H9 (cell line): ENCODE measurements around the gene VIPR2. TPM values are rescaled to one million over a fixed set of nuclear protein-coding genes. Genes with fewer than 3 reads are reported as not detected.

Experiments used
- DNase-seq: peaks from one replicate; pipeline ENCODE4 v3.0.0-alpha.2; 2017
- H2AFZ ChIP-seq: one replicate; pipeline ENCODE4 v1.6.1; 2013; ENCODE audit warnings: mild to moderate bottlenecking, low read length, control low read depth, moderate library complexity
- H2AK5ac ChIP-seq: 2 replicates; pipeline ENCODE4 v1.6.1; 2013; ENCODE audit warnings: low read length, control low read depth, mixed read lengths; ENCODE audit not compliant: insufficient read length
- H2BK120ac ChIP-seq: one replicate; pipeline ENCODE4 v1.6.1; 2013; ENCODE audit warnings: low read depth, mild to moderate bottlenecking, low read length, control low read depth, inconsistent platforms; ENCODE audit not compliant: poor library complexity, severe bottlenecking
- H2BK12ac ChIP-seq: 2 replicates; pipeline ENCODE4 v1.6.1; 2013; ENCODE audit warnings: low read length, control low read depth, mixed read lengths, low read depth; ENCODE audit not compliant: insufficient read length
- H2BK15ac ChIP-seq: 2 replicates; pipeline ENCODE4 v1.6.1; 2013; ENCODE audit warnings: low read depth, low read length, control low read depth
- H2BK20ac ChIP-seq: one replicate; pipeline ENCODE4 v1.6.1; 2013; ENCODE audit warnings: low read depth, mild to moderate bottlenecking, low read length, control low read depth, inconsistent platforms; ENCODE audit not compliant: poor library complexity, severe bottlenecking
- H2BK5ac ChIP-seq: 2 replicates; pipeline ENCODE4 v1.6.1; 2013; ENCODE audit warnings: low read length, control low read depth, mixed read lengths; ENCODE audit not compliant: insufficient read length
- H3K14ac ChIP-seq: 2 replicates; pipeline ENCODE4 v1.6.1; 2013; ENCODE audit warnings: low read length, control low read depth; ENCODE audit not compliant: insufficient read depth
- H3K18ac ChIP-seq: 2 replicates; pipeline ENCODE4 v1.6.1; 2013; ENCODE audit warnings: low read depth, mild to moderate bottlenecking, mixed read lengths, low read length, control low read depth; ENCODE audit not compliant: insufficient read length
- H3K23ac ChIP-seq: 2 replicates; pipeline ENCODE4 v1.6.1; 2013; ENCODE audit warnings: low read length, control low read depth, mixed read lengths, low read depth; ENCODE audit not compliant: insufficient read length
- H3K23me2 ChIP-seq: 2 replicates; pipeline ENCODE4 v1.6.1; 2013; ENCODE audit warnings: low read depth, mild to moderate bottlenecking, mixed read lengths, low read length, control low read depth; ENCODE audit not compliant: insufficient read length, poor library complexity, severe bottlenecking
- H3K27ac ChIP-seq: 2 replicates; pipeline ENCODE4 v1.5.1; 2013; ENCODE audit warnings: low read length, control low read depth, mixed read lengths, low read depth; ENCODE audit not compliant: insufficient read length
- H3K27me3 ChIP-seq: 2 replicates; pipeline ENCODE4 v1.6.1; 2013; ENCODE audit warnings: low read length, control low read depth, inconsistent platforms; ENCODE audit not compliant: insufficient read depth
- H3K4ac ChIP-seq: 2 replicates; pipeline ENCODE4 v1.6.1; 2013; ENCODE audit warnings: low read depth, mild to moderate bottlenecking, control low read depth, inconsistent platforms, low read length, moderate library complexity
- H3K4me1 ChIP-seq: 2 replicates; pipeline ENCODE4 v1.6.1; 2013; ENCODE audit warnings: low read length, control low read depth, inconsistent platforms; ENCODE audit not compliant: insufficient read depth
- H3K4me2 ChIP-seq: 2 replicates; pipeline ENCODE4 v1.6.1; 2013; ENCODE audit warnings: low read length, control low read depth, mixed read lengths; ENCODE audit not compliant: insufficient read length, insufficient read depth
- H3K56ac ChIP-seq: 2 replicates; pipeline ENCODE4 v1.6.1; 2013; ENCODE audit warnings: low read depth, mild to moderate bottlenecking, mixed read lengths, low read length, control low read depth; ENCODE audit not compliant: insufficient read length
- H3K79me1 ChIP-seq: 2 replicates; pipeline ENCODE4 v1.6.1; 2013; ENCODE audit warnings: low read depth, mild to moderate bottlenecking, moderate library complexity, low read length, control low read depth, inconsistent platforms; ENCODE audit not compliant: insufficient read depth, poor library complexity, severe bottlenecking
- H3K79me2 ChIP-seq: 2 replicates; pipeline ENCODE4 v1.6.1; 2013; ENCODE audit warnings: low read length, control low read depth, inconsistent platforms; ENCODE audit not compliant: insufficient read depth
- H3K9ac ChIP-seq: 2 replicates; pipeline ENCODE4 v1.6.1; 2013; ENCODE audit warnings: low read length, control low read depth, mixed read lengths; ENCODE audit not compliant: insufficient read length; ENCODE audit errors: extremely low read depth
- H3K9me3 ChIP-seq: one replicate; pipeline ENCODE4 v1.6.1; 2013; ENCODE audit warnings: low read depth, low read length, inconsistent platforms; ENCODE audit not compliant: control insufficient read depth
- H3T11ph ChIP-seq: one replicate; pipeline ENCODE4 v1.6.1; 2013; ENCODE audit warnings: mild to moderate bottlenecking, low read length, control low read depth, inconsistent platforms
- H4K20me1 ChIP-seq: one replicate; pipeline ENCODE4 v1.6.1; 2013; ENCODE audit not compliant: control insufficient read depth, insufficient read length, insufficient read depth
- H4K5ac ChIP-seq: 2 replicates; pipeline ENCODE4 v1.6.1; 2013; ENCODE audit warnings: low read depth, mild to moderate bottlenecking, mixed read lengths, low read length, control low read depth; ENCODE audit not compliant: insufficient read length
- H4K8ac ChIP-seq: replicated peaks from 2 replicates; pipeline ENCODE4 v1.6.1; 2013; ENCODE audit warnings: low read length, control low read depth, mixed read lengths, low read depth; ENCODE audit not compliant: insufficient read length
- H4K91ac ChIP-seq: 2 replicates; pipeline ENCODE4 v1.6.1; 2013; ENCODE audit warnings: low read depth, mild to moderate bottlenecking, moderate library complexity, mixed read lengths, low read length, control low read depth; ENCODE audit not compliant: insufficient read length
- H3K27ac Mint-ChIP-seq, 3 experiments: 2 replicates in 2 of 3; 3 replicates in 1 of 3; pipeline ENCODE4 v1.8.0; 2020 to 2021; ENCODE audit warnings: mixed read lengths in 3 of 3, mild to moderate bottlenecking in 1 of 3, moderate library complexity in 1 of 3
- H3K27me3 Mint-ChIP-seq: 2 replicates; pipeline ENCODE4 v1.8.0; 2021; ENCODE audit warnings: low read depth, mild to moderate bottlenecking, moderate library complexity, mixed read lengths
- H3K36me3 Mint-ChIP-seq, 3 experiments: 2 replicates in 2 of 3; 3 replicates in 1 of 3; pipeline ENCODE4 v1.8.0; 2020 to 2021; ENCODE audit warnings: low read depth in 3 of 3, mixed read lengths in 3 of 3; ENCODE audit not compliant: insufficient read depth in 1 of 3
- H3K4me1 Mint-ChIP-seq, 2 experiments: 2 replicates each; pipeline ENCODE4 v1.8.0; 2020; ENCODE audit warnings: mixed read lengths in 2 of 2
- H3K4me3 Mint-ChIP-seq, 2 experiments: 2 replicates in 1 of 2; 3 replicates in 1 of 2; pipeline ENCODE4 v1.8.0; 2020 to 2021; ENCODE audit warnings: mild to moderate bottlenecking in 2 of 2, mixed read lengths in 2 of 2, moderate library complexity in 1 of 2
- H3K9me3 Mint-ChIP-seq, 2 experiments: 2 replicates in 1 of 2; 3 replicates in 1 of 2; pipeline ENCODE4 v1.8.0; 2020; ENCODE audit warnings: mild to moderate bottlenecking in 2 of 2, mixed read lengths in 2 of 2, moderate library complexity in 1 of 2
- WGBS: extraction: QIAGEN DNeasy Blood & Tissue Kit; methylation state at CpG from one replicate; pipeline ENCODE4 v1.1.7; 2013; ENCODE audit warnings: missing lambda C conversion rate, low lambda C conversion rate, mixed read lengths; ENCODE audit not compliant: insufficient read length; ENCODE audit errors: extremely low coverage; 5-methylcytosine and 5-hydroxymethylcytosine counted together
- total RNA-seq: library from RNA; stranded (reverse); gene quantifications from 2 replicates; pipeline ENCODE4 v1.2.1, GENCODE V29; 2021
- TF ChIP-seq, protein P1 (sequence below): fragments of 200-600 bp; sonication (generic); conservative IDR thresholded peaks from 3 replicates; pipeline ENCODE4 v1.8.0; 2021; ENCODE audit warnings: antibody characterized with exemption, mild to moderate bottlenecking

VIPR2 gene
- total RNA-seq, 1 experiment from 2014 or later, result 1.6 TPM

DNA sequence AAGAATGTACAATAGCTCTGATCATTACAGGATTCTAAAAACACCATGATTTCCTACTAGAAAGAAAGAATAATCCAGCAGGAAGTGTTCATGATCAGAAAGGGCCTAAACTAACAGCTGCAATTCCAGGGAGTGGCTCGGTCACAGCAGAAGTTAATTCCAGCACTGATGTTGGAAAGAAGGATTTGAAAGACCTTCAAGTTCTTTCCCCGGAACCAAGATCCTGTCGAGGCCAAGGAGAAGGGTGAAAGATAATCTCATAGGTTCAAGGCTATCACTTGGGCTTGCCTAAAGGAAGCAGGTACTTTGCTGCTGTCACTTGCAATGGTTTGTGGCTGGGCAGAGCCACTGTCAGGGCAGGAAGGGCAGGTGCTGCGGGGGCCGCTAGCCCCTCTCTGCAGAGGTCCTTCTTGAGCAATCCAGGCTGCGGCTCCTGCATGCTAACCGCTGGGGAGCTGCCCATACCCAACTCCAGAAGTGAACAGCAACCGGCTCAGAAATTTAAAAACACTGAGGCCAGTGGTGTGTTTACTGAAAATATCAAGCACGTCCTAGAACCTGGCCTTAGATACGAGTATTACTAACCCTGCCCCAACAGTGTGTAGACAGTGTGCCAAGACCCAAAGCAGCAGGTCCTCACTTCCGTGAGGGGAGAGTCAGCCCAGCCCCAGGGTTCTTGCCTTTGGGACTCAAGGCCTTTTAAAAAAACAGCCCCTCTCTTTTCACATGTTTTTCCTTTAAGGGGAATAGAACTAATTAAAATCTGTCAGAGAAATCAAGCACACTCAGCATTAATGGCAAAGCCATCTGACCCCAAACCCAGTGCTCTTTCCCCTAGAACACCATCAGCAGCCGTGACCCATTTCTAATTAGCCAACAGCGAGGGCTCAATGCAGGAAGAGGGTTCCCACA, 76.8 kb downstream of the VIPR2 start:
- H4K5ac ChIP-seq, result no peak overlapping the region
- H3K79me2 ChIP-seq, result no peaks in the 10 kb centered on the region
- no peaks in the 10 kb centered on the region; the same call in 1 of the 2 replicates for H3K27me3 ChIP-seq
- no peak overlapping the region for H3K4me2 ChIP-seq
- H3K4me1 Mint-ChIP-seq, result peaks cover 0 to 6% of the 10 kb centered on the region in 2 experiments; a peak in 2 of 4 replicates
- no peak overlapping the region for H3K4me3 Mint-ChIP-seq
- H2BK120ac ChIP-seq, result no peak overlapping the region
- H3K4ac ChIP-seq, result no peak overlapping the region
- no peak overlapping the region for H2BK12ac ChIP-seq
- no peak overlapping the region for H2BK5ac ChIP-seq
- no peaks in the 10 kb centered on the region for H3K9me3 ChIP-seq
- no peaks in the 10 kb centered on the region for H3K79me1 ChIP-seq
- no peak overlapping the region for H3K23ac ChIP-seq
- no peak overlapping the region for H4K8ac ChIP-seq
- H2AK5ac ChIP-seq, result no peak overlapping the region
- no peak overlapping the region for H2BK20ac ChIP-seq
- no peaks in the 10 kb centered on the region for H3K9me3 Mint-ChIP-seq
- H2AFZ ChIP-seq, result no peak overlapping the region
- no peak overlapping the region for H3T11ph ChIP-seq
- no peak overlapping the region for H3K14ac ChIP-seq
- no peak overlapping the region for H3K9ac ChIP-seq
- no peak overlapping the region for H3K27ac ChIP-seq
- no CpG with 5 or more reads among the region's 13 CpGs for WGBS
- no peaks in the 10 kb centered on the region for H4K20me1 ChIP-seq
- no peaks in the 10 kb centered on the region for H3K4me1 ChIP-seq
- H3K27me3 Mint-ChIP-seq, result peaks cover 1% of the 10 kb centered on the region; the same call in 1 of the 2 replicates
- no peak for DNase-seq
- H2BK15ac ChIP-seq, result no peak overlapping the region
- no peak overlapping the region for H3K56ac ChIP-seq
- TF ChIP-seq, protein P1, sequence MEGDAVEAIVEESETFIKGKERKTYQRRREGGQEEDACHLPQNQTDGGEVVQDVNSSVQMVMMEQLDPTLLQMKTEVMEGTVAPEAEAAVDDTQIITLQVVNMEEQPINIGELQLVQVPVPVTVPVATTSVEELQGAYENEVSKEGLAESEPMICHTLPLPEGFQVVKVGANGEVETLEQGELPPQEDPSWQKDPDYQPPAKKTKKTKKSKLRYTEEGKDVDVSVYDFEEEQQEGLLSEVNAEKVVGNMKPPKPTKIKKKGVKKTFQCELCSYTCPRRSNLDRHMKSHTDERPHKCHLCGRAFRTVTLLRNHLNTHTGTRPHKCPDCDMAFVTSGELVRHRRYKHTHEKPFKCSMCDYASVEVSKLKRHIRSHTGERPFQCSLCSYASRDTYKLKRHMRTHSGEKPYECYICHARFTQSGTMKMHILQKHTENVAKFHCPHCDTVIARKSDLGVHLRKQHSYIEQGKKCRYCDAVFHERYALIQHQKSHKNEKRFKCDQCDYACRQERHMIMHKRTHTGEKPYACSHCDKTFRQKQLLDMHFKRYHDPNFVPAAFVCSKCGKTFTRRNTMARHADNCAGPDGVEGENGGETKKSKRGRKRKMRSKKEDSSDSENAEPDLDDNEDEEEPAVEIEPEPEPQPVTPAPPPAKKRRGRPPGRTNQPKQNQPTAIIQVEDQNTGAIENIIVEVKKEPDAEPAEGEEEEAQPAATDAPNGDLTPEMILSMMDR, result no peak
- no peaks in the 10 kb centered on the region for H3K23me2 ChIP-seq
- no peaks in the 10 kb centered on the region; a peak in 1 of 7 replicates for H3K36me3 Mint-ChIP-seq
- H3K18ac ChIP-seq, result no peak overlapping the region
- H4K91ac ChIP-seq, result no peak overlapping the region
- H3K27ac Mint-ChIP-seq, result peak overlapping the region in 1 of 3 experiments; percentile 49; a peak in 1 of 7 replicates
